HG03097 (cell line): ENCODE data around the gene GRM1.
"Not testable (repeated sequence)": the region's sequence is repeated elsewhere in the genome, so short reads cannot be mapped to it uniquely, and the experiment has no call there.

Experiments
- ATAC-seq: cut with Tn5 transposase; IDR thresholded peaks from one replicate; pipeline ENCODE4 v1.9.1; 2021; ENCODE audit not compliant: unreplicated experiment, low FRiP score

The GRM1 gene

DNA sequence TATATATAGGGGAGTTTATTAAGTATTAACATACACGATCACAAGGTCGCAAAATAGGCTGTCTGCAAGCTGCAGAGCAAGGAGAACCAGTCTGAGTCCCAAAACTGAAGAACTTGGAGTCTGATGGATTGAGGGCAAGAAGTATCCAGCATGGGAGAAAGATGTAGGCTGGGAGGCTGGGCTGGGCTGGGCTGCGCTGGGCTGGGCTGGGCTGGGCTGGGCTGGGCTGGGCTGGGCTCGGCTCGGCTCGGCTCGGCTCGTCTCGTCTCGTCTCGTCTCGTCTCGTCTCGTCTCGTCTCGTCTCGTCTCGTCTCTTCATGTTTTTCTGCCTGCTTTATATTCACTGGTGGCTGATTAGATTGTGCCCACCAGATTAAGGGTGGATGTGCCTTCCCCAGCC lies 238.6 kb downstream of the GRM1 start:
- no peak for ATAC-seq

DNA sequence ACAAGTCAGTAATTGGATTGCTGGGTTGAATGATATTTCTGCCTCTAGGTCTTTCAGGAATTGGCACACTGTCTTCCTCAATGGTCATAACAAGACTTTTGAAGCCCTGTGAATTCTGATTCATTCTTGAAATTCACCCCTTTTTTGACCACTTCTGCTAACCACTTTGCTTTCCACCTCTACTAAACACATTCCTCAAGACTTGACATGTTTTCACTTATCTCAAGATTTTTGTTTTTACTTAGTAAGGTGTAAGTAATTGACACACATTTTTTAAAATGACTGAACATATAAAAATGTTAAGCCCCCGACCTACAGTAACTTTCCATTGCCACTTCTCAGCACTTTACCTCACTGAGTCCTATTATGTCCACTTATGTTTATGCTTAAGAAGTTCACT lies 239.1 kb downstream of the GRM1 start:
- no peak for ATAC-seq

DNA sequence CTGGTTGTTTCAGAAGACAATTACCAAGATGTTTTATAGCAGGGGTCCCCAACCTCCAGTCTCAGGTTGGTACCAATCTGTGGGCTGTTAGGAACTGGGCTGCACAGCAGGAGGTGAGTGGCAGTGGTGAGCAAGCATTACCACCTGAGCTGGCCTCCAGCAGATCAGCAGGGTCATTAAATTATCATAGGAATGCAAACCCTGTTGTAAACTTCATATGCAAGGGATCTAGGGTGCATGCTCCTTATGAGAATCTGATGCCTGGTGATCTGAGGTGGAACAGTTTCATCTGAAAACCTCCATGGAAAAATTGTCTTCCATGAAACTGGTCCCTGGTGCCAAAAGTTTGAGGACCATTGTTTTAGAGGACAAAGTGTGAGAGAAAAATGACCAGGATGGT lies 240.6 kb downstream of the GRM1 start:
- no peak for ATAC-seq

- ATAC-seq = not testable (repeated sequence)
Measured at GRCh38 chr6:146271163-146271562, 242.3 kb downstream of the GRM1 start.

- no peak for ATAC-seq
Measured at GRCh38 chr6:146273490-146273889, 244.6 kb downstream of the GRM1 start.

- no peak for ATAC-seq
Measured at GRCh38 chr6:146277142-146277541, 248.3 kb downstream of the GRM1 start.

DNA sequence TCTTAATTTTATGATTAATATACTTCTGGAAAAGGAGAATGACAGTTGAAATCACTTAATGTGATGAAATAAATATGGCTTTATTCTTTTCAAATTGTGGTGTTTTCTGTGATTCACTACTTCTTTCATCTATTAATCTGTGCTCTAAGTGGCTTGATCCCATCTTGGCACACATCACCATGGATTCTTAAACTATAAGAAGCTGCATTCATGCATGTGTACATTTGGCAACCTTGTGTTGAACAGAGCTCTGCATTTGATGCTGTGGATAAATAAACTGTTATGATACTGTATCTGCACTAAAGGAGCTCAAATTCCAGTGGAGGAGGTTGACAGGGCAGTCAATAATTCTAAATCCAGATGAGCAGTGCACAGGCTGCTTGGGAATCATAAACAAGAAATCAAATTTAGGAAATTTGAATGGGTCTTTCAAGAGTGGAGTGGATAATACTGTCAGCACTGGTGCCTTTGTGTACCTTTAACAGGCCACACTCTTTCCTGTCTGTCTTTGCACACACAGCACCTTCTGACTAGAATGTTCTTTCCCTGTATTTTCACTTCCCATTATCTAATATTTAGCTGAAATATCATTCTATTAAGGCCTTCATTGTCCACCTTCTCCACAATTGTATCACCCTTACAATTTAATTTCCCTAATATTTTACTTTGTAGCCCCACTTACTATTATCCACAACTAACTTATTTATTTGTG lies 252.9 kb downstream of the GRM1 start:
- ATAC-seq = no peak

- ATAC-seq = no peak
Measured at GRCh38 chr6:146282837-146283236, 254.0 kb downstream of the GRM1 start.

DNA sequence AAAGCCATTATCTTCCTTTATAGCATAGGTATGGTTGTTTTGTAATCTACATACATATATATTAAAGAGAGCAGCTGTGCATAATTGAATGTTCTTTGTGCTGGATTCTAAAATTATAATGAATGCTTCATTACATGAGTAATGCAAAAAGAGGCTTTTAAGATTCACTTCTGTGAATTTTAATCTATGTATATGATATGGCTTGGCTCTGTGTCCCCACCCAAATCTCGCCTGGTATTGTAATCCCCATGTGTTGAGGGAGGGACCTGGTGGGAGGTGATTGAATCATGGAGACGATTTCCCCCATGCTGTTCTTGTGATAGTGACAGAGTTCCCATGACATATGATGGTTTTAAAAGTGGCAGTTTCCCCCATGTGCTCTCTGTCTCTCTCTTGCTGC lies 255.4 kb downstream of the GRM1 start:
- ATAC-seq = no peak

DNA sequence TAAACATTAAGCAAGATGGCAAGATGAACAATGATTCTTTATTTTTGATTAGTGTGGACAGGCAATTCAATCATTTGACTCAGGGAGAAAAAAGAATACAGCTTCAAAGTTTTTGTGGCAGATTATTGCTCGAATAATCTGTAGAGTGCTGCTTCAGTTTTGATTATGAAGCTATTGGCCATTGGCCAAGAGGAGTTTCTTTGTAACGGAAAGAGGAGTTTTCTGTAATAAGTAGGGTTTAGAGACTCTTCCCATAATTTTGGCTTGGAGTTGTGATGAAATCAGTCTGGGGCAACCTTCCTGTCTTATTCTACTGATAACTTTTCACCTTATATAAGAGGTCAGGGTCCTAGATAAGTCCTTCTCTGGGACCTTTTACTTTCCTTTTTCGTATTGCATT lies 258.1 kb downstream of the GRM1 start:
- no peak for ATAC-seq

DNA sequence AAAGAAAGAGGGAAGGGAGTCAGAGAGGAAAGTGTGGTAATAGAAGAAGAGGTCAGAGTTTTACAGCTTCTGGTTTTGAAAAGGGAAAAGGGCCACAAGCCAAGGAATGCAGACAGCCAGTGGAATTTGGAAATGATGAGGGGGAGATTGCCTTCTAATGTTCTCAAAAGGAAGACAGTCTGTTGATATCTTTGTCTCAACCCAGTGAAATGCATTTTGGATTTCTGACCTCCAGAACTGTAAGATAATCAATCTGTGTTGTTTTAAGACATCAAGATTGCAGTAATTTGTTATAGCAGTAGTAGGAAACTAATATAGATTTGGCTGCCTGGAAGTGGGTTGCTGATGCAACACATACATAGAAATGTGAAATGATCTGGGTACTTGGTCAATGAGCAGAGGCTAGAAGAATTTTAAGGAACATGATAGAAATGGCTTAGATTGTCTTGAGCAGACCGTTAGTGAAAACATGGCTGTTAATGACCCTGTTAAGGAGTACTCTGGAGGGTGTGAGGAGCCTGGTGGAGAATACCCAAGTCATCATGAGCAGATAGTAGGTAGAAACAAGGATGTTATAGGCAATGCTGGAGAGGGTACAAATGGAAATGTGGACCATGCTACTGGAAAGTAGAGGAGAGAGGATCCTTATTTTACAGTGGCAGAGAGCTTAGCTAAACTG lies 259.0 kb downstream of the GRM1 start:
- no peak for ATAC-seq

- no peak for ATAC-seq
Measured at GRCh38 chr6:146289816-146290588, 261.1 kb downstream of the GRM1 start.

GRCh38 chr6:146290589-146290901 lies 261.7 kb downstream of the GRM1 start:
- ATAC-seq = no peak

DNA sequence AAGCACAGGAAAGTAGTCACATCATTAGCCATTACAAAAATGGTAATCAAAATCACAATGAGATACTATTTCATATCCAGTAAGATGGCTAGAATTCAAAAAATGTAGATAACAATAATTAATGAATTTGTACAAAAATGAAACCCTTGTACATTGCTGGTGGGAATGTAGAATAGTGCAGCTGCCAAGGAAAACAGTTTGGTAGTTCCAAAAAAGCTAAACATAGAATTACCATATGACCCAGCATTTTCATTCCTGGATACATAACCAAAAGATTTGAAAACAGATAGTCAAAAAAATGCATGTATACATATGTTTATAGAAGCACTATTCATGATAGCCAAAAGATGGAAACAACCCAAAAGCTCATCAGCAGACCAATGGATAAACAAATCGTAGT lies 263.6 kb downstream of the GRM1 start:
- no peak for ATAC-seq

DNA sequence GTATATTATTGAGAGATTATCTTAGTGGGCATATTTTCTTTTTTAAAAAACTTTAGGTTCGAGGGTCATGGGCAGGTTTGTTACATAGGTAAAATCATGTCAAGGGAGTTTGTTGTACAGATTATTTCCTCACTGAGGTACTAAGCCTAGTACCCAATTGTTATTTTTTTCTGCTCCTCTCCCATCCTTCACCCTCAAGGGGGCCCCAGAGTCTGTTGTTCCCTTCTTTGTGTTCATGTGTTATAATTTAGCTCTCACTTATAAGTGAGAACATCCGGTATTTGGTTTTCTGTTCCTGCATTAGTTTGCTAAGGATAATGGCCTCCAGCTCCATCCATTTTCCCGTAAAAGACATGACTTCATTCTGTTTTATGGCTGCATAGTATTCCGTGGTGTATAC lies 266.8 kb downstream of the GRM1 start:
- ATAC-seq = no peak

DNA sequence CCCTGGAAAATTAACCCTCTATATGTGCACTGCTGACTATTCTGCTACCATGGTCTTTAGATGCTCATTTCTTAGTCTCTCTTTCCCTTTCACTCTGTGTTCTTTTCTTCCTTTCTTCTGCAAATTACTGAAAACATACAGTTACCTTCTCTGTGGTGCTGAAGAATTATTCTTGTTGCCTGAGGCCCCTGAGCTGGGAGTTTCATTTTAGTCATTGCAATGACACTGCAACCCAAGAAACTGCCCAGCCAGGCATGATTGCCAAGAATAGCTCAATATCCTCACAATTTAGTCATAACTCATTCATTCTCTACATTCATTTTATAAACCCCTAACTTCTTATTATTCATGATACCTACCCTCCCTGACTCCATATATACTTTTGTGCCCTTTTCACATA lies 269.0 kb downstream of the GRM1 start:
- no peak for ATAC-seq

- no peak for ATAC-seq
Measured at GRCh38 chr6:146300521-146300920, 271.7 kb downstream of the GRM1 start.

GRCh38 chr6:146301764-146302163 lies 272.9 kb downstream of the GRM1 start:
- ATAC-seq = no peak

- no peak for ATAC-seq
Measured at GRCh38 chr6:146302994-146303393, 274.1 kb downstream of the GRM1 start.

DNA sequence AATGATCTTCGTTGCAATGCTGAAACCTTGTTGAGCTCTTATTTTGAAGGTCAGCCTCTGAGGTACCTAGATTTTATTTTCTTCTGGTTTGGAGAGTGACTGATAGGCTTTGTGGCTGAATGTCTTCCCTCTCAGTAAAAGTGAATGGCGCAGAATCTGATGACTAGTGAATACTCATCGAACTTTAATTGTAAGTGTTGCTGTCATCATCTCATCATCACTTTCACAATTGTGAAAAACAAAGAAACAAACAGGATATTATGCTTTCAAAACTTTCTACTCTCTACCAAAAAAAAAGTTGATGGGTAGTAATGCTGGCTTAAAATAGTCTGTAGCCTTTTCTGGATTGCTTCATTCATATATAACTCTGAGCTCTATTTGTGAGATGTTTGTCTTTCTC lies 275.3 kb downstream of the GRM1 start:
- no peak for ATAC-seq

- ATAC-seq = no peak
Measured at GRCh38 chr6:146305092-146305491, 276.2 kb downstream of the GRM1 start.

- no peak for ATAC-seq
Measured at GRCh38 chr6:146305951-146306350, 277.1 kb downstream of the GRM1 start.
